SK-N-SH treated with all-trans-retinoic acid at 6 μM for 48 hours (cell line): ENCODE measurements around the gene EEF1AKMT4.

Experiments
- ATAC-seq: fragments of 200-7000 bp; cut with Tn5 transposase; 3 replicates; pipeline ENCODE4 v1.9.1; 2020; ENCODE audit warnings: mild to moderate bottlenecking, moderate library complexity
- ARNTL ChIP-seq: fragments of 450-650 bp; formaldehyde crosslinking; IDR thresholded peaks from 2 replicates; pipeline ENCODE4 v1.5.0; 2020; ENCODE audit warnings: low read depth, mild to moderate bottlenecking, moderate library complexity, borderline replicate concordance
- BACH2 ChIP-seq: fragments of 250-450 bp; sonication (Bioruptor Pico); IDR thresholded peaks from 2 replicates; pipeline ENCODE4 v1.9.0; 2021; ENCODE audit warnings: mild to moderate bottlenecking, borderline replicate concordance
- CREB5 ChIP-seq: fragments of 250-450 bp; sonication (Bioruptor Pico); IDR thresholded peaks from 2 replicates; pipeline ENCODE4 v1.5.1; 2020; ENCODE audit warnings: low read depth, mild to moderate bottlenecking, moderate library complexity
- CSDC2 ChIP-seq: fragments of 250-450 bp; sonication (Bioruptor Pico); IDR thresholded peaks from 2 replicates; pipeline ENCODE4 v1.5.0; 2020; ENCODE audit warnings: mild to moderate bottlenecking, moderate library complexity
- ESRRG ChIP-seq: fragments of 250-450 bp; sonication (Bioruptor Pico); IDR thresholded peaks from 2 replicates; pipeline ENCODE4 v1.6.1; 2021; ENCODE audit warnings: mild to moderate bottlenecking
- GLIS3 ChIP-seq: fragments of 250-450 bp; sonication (Bioruptor Pico); IDR thresholded peaks from 2 replicates; pipeline ENCODE4 v1.5.0; 2020; ENCODE audit warnings: mild to moderate bottlenecking, moderate library complexity
- ISL1 ChIP-seq: fragments of 250-450 bp; sonication (Bioruptor Pico); IDR thresholded peaks from 2 replicates; pipeline ENCODE4 v2.1.2; 2022; ENCODE audit warnings: mild to moderate bottlenecking, moderate library complexity
- OSR1 ChIP-seq: fragments of 250-450 bp; sonication (Bioruptor Pico); IDR thresholded peaks from 2 replicates; pipeline ENCODE4 v1.8.0; 2022; ENCODE audit warnings: moderate library complexity, mild to moderate bottlenecking, inconsistent platforms
- PPARA ChIP-seq: fragments of 250-450 bp; sonication (Bioruptor Pico); IDR thresholded peaks from 2 replicates; pipeline ENCODE4 v1.5.0; 2020; ENCODE audit warnings: mild to moderate bottlenecking, borderline replicate concordance
- RARB ChIP-seq: fragments of 250-450 bp; sonication (Bioruptor Pico); IDR thresholded peaks from 2 replicates; pipeline ENCODE4 v1.8.0; 2021; ENCODE audit warnings: mild to moderate bottlenecking, moderate library complexity
- SNAI2 ChIP-seq: fragments of 250-450 bp; sonication (Bioruptor Pico); IDR thresholded peaks from 2 replicates; pipeline ENCODE4 v1.5.0; 2020; ENCODE audit warnings: mild to moderate bottlenecking, moderate library complexity
- TCF4 ChIP-seq: fragments of 250-450 bp; sonication (Bioruptor Pico); IDR thresholded peaks from 2 replicates; pipeline ENCODE4 v1.8.0; 2021; ENCODE audit warnings: mild to moderate bottlenecking, moderate library complexity, borderline replicate concordance
- TOX ChIP-seq: fragments of 250-450 bp; sonication (Bioruptor Pico); IDR thresholded peaks from 2 replicates; pipeline ENCODE4 v1.8.0; 2021; ENCODE audit warnings: mild to moderate bottlenecking, moderate library complexity, borderline replicate concordance
- TSHZ2 ChIP-seq: fragments of 250-450 bp; sonication (Bioruptor Pico); IDR thresholded peaks from 2 replicates; pipeline ENCODE4 v1.5.0; 2020; ENCODE audit warnings: mild to moderate bottlenecking, moderate library complexity
- ZC3H10 ChIP-seq: fragments of 250-450 bp; sonication (Bioruptor Pico); IDR thresholded peaks from 2 replicates; pipeline ENCODE4 v1.5.1; 2021; ENCODE audit warnings: mild to moderate bottlenecking, moderate library complexity
- ZFP3 ChIP-seq: fragments of 250-450 bp; sonication (Bioruptor Pico); IDR thresholded peaks from 2 replicates; pipeline ENCODE4 v1.5.0; 2020; ENCODE audit warnings: mild to moderate bottlenecking, moderate library complexity
- ZFP30 ChIP-seq: fragments of 450-650 bp; formaldehyde crosslinking; IDR thresholded peaks from 2 replicates; pipeline ENCODE4 v1.5.0; 2022; ENCODE audit warnings: mild to moderate bottlenecking, moderate library complexity
- ZNF565 ChIP-seq: fragments of 450-650 bp; formaldehyde crosslinking; conservative IDR thresholded peaks from 2 replicates; pipeline ENCODE4 v1.5.0; 2020; ENCODE audit warnings: low read depth, mild to moderate bottlenecking, moderate library complexity
- ZNF70 ChIP-seq: fragments of 450-650 bp; formaldehyde crosslinking; IDR thresholded peaks from 2 replicates; pipeline ENCODE4 v1.5.0; 2020; ENCODE audit warnings: mild to moderate bottlenecking, moderate library complexity
- ZNF8 ChIP-seq: fragments of 450-650 bp; formaldehyde crosslinking; IDR thresholded peaks from 2 replicates; pipeline ENCODE4 v1.5.0; 2020; ENCODE audit warnings: mild to moderate bottlenecking, moderate library complexity
- TF ChIP-seq, protein P1 (sequence below): fragments of 250-450 bp; sonication (Bioruptor Pico); IDR thresholded peaks from 2 replicates; pipeline ENCODE4 v1.5.1; 2021; ENCODE audit warnings: mild to moderate bottlenecking, moderate library complexity
- TF ChIP-seq, protein P2 (sequence below): fragments of 250-450 bp; sonication (Bioruptor Pico); IDR thresholded peaks from 2 replicates; pipeline ENCODE4 v1.8.0; 2020; ENCODE audit warnings: mild to moderate bottlenecking, moderate library complexity, borderline replicate concordance
- TF ChIP-seq, protein P3 (sequence below): fragments of 250-450 bp; sonication (Bioruptor Pico); IDR thresholded peaks from 2 replicates; pipeline ENCODE4 v1.8.0; 2021; ENCODE audit warnings: low read depth, mild to moderate bottlenecking, moderate library complexity, borderline replicate concordance

Gene EEF1AKMT4

DNA sequence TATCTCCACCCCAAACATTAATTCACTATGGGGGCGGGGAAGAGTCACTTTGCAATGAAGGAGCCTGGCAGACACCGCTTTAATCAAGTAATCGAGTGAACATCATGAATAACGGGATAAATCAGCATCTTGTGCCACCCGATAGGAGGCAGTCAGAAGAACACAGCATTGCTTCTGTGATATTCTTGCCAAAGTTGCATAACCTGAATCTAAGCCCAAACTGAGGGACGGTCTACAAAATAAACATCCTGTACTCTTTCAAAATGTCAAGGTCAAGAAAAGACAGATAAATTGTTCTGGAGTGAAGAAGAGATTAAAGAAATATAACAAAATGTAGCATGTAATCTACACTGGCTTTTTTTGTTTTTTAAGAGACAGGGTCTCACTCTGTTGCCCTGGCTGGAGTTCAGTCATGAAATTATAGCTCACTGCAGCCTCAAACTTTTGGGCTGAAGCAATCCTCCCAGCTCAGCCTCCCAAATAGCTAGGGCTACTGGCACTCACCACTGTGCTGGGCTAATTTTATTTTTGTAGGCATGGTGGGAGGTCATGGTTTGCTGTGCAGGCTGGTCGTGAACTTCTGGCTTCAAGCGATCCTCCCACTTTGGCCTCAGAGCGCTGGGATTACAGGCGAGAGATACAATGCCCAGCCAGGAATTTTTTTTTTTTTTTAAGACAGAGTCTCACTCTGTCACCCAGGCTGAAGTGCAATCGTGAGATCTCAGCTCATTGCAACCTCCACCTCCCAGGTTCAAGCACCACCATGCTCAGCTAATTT is 40.1 kb upstream of the EEF1AKMT4 start:
- TF ChIP-seq, protein P1, sequence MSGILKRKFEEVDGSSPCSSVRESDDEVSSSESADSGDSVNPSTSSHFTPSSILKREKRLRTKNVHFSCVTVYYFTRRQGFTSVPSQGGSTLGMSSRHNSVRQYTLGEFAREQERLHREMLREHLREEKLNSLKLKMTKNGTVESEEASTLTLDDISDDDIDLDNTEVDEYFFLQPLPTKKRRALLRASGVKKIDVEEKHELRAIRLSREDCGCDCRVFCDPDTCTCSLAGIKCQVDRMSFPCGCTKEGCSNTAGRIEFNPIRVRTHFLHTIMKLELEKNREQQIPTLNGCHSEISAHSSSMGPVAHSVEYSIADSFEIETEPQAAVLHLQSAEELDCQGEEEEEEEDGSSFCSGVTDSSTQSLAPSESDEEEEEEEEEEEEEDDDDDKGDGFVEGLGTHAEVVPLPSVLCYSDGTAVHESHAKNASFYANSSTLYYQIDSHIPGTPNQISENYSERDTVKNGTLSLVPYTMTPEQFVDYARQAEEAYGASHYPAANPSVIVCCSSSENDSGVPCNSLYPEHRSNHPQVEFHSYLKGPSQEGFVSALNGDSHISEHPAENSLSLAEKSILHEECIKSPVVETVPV (CRISPR knock-in tag), result no peak
- TF ChIP-seq ZFP30 (CRISPR knock-in tag) (no peak), ZFP3 (CRISPR knock-in tag) (no peak), TOX (CRISPR knock-in tag) (no peak), ZC3H10 (CRISPR knock-in tag) (no peak), GLIS3 (CRISPR knock-in tag) (no peak), SNAI2 (no peak), TCF4 (CRISPR knock-in tag) (no peak), ZNF70 (CRISPR knock-in tag) (no peak), ZNF8 (CRISPR knock-in tag) (no peak)
- TF ChIP-seq, protein P2, sequence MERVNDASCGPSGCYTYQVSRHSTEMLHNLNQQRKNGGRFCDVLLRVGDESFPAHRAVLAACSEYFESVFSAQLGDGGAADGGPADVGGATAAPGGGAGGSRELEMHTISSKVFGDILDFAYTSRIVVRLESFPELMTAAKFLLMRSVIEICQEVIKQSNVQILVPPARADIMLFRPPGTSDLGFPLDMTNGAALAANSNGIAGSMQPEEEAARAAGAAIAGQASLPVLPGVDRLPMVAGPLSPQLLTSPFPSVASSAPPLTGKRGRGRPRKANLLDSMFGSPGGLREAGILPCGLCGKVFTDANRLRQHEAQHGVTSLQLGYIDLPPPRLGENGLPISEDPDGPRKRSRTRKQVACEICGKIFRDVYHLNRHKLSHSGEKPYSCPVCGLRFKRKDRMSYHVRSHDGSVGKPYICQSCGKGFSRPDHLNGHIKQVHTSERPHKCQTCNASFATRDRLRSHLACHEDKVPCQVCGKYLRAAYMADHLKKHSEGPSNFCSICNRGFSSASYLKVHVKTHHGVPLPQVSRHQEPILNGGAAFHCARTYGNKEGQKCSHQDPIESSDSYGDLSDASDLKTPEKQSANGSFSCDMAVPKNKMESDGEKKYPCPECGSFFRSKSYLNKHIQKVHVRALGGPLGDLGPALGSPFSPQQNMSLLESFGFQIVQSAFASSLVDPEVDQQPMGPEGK (CRISPR knock-in tag), result no peak
- ATAC-seq, result no peak

DNA sequence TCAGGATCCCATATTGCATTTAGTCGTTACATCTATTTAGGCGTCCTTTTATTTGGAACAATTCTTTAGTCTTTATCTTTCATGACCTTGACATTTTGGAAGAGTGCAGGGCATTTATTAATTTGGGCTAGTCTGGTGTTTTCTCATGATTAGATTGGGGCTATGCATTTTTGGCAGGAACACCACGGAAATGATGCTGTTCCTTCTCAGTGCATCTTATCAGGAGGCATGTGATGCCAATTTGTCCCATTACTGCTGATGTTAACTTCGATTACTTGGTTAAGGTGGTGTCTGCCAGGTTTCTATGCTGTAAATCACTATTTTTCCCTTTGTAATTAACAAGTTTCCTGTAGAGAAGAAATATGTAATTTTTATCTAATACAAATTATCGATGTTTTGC is 38.2 kb upstream of the EEF1AKMT4 start:
- no peak for TF ChIP-seq CSDC2
- TF ChIP-seq ZC3H10 (CRISPR knock-in tag), result no peak
- TF ChIP-seq ZNF8 (CRISPR knock-in tag), result peak; percentile 31; the same call in 1 of the 2 replicates
- TF ChIP-seq TCF4 (CRISPR knock-in tag), result peak; percentile 99
- TF ChIP-seq, protein P3, sequence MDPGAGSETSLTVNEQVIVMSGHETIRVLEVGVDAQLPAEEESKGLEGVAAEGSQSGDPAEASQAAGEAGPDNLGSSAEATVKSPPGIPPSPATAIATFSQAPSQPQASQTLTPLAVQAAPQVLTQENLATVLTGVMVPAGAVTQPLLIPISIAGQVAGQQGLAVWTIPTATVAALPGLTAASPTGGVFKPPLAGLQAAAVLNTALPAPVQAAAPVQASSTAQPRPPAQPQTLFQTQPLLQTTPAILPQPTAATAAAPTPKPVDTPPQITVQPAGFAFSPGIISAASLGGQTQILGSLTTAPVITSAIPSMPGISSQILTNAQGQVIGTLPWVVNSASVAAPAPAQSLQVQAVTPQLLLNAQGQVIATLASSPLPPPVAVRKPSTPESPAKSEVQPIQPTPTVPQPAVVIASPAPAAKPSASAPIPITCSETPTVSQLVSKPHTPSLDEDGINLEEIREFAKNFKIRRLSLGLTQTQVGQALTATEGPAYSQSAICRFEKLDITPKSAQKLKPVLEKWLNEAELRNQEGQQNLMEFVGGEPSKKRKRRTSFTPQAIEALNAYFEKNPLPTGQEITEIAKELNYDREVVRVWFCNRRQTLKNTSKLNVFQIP, result no peak; the same call in 1 of the 2 replicates
- 0 out of 2 replicates have a peak, but pooled peaks have one; percentile 49 for TF ChIP-seq ZFP3 (CRISPR knock-in tag)
- TF ChIP-seq PPARA (CRISPR knock-in tag), result no peak
- TF ChIP-seq ARNTL (CRISPR knock-in tag), result no peak
- TF ChIP-seq ZNF565 (CRISPR knock-in tag), result no peak
- no peak for TF ChIP-seq RARB (CRISPR knock-in tag)
- TF ChIP-seq TSHZ2 (CRISPR knock-in tag), result peak; percentile 97
- peak; percentile 94 for TF ChIP-seq ESRRG (CRISPR knock-in tag)
- TF ChIP-seq BACH2 (CRISPR knock-in tag), result no peak
- TF ChIP-seq TOX (CRISPR knock-in tag), result no peak
- TF ChIP-seq ISL1 (CRISPR knock-in tag), result peak; percentile 90
- TF ChIP-seq GLIS3 (CRISPR knock-in tag), result peak; percentile 89; the same call in 1 of the 2 replicates
- TF ChIP-seq, protein P2 (CRISPR knock-in tag), result no peak
- TF ChIP-seq ZNF70 (CRISPR knock-in tag), result no peak; the same call in 1 of the 2 replicates
- TF ChIP-seq, protein P1 (CRISPR knock-in tag), result peak; percentile 91
- TF ChIP-seq ZFP30 (CRISPR knock-in tag), result no peak
- no peak for TF ChIP-seq OSR1
- TF ChIP-seq CREB5 (CRISPR knock-in tag), result 0 out of 2 replicates have a peak, but pooled peaks have one; percentile 34
- TF ChIP-seq SNAI2, result no peak
- no peak; the same call in 2 of the 3 replicates for ATAC-seq
